OCI-M2 (cell line): ENCODE data around the gene OTOGL.
"Not testable (repeated sequence)": the region's sequence is repeated elsewhere in the genome, so short reads cannot be mapped to it uniquely, and the experiment has no call there.

Experiments used
- DNase-seq: peaks from one replicate; lab custom pipeline; 2025; ENCODE audit not compliant: unreplicated experiment; lab: John Stamatoyannopoulos, UW

The OTOGL gene

GRCh38 chr12:80268924-80269749 lies 169.8 kb downstream of the OTOGL start:
- no peak for DNase-seq

- no peak for DNase-seq
These were observed 170.6 kb downstream of the OTOGL start for GRCh38 chr12:80269803-80270552.

GRCh38 chr12:80271780-80272179 lies 172.4 kb downstream of the OTOGL start:
- DNase-seq, result no peak

DNA sequence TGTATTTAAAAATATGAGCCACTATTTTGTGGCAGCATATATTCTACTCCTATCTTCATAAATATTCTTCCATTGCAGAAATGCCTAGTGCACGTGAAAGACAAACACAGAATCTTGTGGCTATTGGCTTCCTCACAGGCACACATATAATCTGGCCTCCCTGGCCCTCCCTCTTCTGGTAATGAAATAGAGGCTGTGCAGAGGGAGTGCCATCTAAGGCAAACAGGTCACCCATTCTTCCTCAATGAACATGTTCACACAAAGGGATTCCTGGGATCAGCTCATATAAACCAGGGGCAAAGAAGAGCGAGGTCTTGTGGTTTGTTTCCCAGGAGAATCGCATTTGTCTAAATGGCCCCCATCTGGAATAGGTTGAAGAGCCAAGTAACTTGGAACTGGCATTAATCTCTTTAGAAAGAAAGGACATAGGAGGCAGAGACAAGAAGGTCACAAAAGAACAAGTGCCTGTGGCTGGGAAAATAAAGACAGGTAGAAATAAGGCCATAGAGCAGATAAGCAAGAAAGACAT lies 173.1 kb downstream of the OTOGL start:
- DNase-seq, result no peak

DNA sequence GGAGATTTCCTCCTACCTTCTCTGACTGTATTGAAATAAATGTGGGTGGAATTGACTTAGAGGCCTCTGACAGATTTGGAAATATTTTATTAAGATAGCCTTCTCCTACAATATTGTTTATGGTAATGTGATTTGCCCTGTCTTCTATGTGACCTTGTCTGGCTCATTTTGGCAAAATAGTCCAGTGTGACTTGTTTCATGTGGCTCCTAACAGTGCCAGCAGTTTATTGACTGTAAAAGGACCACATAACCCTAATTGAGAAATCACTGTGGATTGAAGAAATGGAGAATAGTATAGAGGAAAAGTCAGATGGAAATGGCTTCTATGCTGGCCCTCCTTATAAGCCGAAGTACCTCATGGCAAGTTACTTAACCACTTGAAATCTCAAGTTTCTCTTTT lies 173.8 kb downstream of the OTOGL start:
- DNase-seq, result no peak

GRCh38 chr12:80277732-80278131 lies 178.4 kb downstream of the OTOGL start:
- no peak for DNase-seq

DNA sequence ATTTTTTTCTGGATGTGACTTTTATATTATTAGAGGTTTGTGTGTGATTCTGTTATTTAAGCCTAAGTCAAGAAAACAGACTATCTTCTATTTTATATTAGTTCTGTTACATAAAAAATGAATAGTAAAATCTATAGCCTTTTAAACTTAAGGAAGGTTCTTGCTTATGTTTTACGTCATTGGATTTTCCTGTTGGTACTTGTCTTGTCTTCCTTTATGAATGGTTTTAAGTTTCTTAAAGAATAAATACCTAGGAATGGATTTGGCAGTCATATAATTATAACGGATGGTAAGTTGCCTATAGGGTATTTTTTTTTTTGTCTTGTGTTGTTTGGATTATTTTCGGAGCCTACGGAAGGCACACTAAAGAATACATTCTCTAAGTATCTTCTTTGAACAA lies 182.9 kb downstream of the OTOGL start:
- no peak for DNase-seq

DNA sequence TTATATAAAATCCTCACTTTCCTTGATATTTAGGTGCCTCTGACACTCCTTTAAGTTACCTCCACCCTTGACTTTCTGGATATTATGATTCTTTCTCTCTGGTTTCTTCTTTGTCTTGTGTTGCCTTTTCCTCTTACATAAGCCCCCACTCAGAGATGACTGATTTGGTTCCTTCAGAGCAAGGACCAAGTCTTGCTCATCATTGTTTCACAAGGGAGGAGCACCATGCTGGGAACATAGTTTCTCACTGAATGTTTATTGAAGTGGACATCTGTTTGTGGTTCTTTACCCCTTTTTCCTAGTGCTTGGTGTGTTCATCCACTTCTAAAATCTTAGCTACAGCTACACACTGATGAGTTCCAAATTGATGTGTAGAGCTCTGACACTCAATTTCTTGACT lies 183.4 kb downstream of the OTOGL start:
- no peak for DNase-seq

DNA sequence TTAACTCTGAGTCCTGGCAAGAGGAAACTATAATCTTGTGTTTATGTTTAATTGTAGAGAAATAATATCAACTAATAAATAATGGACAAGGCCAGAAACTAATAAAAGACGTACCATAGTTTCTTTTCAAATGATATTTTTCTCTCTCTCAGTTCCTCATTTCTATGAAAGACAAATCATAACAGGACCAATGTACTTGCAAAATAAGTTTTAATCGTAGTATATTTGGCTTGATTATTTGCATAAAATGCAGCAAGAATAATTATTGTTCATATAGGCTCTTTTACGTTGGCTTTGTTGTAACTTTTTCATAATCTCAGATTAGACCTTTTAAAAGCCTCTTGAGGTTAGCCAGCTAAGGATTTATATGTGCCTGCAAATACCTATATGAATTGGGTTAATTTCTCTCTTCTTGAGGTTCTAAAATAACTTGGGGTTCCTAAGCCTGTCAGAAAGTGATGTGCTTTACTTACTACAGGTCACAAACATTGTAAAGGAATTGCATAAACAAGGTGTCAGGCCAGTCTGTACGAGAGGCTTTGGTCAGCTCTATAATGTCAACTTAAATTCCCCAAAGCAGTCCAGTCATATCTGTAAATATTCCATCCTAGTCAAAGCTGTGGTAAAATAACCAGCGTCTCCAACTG lies 191.9 kb downstream of the OTOGL start:
- no peak for DNase-seq

- DNase-seq, result no peak
These were observed 194.0 kb downstream of the OTOGL start for GRCh38 chr12:80293347-80293746.

DNA sequence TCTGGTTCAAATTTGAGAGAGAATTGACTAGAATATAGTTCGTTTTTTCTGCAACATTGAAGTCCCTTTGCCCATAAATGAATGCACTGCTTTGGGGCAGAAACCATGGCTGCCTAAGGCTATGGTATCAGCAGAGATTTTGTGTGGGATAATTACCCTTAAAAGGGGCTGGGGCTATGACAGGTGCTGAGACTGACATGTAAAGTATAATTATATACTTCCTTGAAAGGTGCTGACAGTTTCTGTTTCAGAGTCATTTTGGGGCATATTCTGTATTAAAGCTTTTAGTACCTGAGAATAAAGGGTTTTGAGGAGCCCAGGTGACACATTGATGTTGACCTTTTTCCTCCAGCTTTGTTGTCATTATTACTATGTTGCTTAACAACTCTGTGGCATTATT lies 194.4 kb downstream of the OTOGL start:
- no peak for DNase-seq

GRCh38 chr12:80299219-80299618 lies 199.9 kb downstream of the OTOGL start:
- DNase-seq, result no peak

DNA sequence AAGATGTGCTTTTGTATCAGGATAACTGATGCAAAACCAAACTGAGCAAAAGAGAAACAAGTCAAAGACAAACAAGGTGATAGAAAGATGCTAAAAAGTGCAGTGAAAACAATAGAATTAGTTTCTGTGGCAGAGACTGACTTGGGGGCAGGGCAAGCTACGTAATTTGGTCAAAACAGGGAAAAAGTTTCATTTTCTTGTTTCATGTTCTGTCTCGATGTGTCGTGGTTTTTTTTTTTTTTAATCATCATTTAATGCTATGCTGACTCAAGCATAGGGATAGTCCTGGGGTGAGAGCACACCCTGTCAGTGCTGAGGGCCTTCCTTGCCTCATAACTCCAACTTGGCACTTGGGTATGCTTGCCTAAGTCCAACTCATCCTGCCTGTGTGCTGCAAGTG lies 200.6 kb downstream of the OTOGL start:
- no peak for DNase-seq

GRCh38 chr12:80307436-80307835 lies 208.1 kb downstream of the OTOGL start:
- DNase-seq, result not testable (repeated sequence)

- no peak for DNase-seq
These were observed 213.9 kb downstream of the OTOGL start for GRCh38 chr12:80313209-80313608.

DNA sequence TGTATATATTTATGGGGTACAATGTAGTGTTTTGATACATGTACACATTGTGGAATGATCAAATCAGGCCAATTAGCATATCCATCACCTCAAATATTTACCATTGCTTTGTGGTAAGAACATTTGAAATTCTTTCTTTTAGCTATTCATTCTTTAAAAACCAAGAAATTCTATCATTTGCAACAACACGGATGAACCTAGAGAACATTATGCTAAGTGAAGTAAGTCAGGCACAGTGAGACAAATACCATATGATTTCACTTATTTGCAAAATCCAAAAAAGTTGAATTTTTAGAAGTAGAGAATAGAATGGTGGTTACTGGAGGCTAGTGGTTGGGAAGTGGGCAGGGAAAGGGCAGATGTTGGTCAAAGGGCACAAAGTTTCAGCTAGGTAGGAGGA lies 215.4 kb downstream of the OTOGL start:
- DNase-seq, result no peak

DNA sequence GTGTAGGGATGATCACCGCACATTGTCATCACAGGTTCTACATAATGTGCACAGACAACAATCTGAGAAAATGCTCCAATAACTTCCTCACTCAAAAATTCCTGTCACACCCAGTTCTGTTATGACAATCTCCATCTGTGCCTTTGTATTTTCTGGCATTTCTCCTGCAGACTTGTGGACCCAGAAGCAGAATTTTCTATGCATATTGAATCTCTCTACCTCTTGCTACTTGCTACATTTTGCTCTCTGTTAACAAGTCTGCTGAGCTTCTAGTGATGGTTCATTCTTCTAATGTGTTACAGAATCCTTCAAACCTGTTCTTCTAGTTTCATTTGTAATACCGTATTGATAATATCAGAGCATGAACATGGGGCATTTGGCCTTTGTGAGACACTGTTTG lies 216.9 kb downstream of the OTOGL start:
- no peak for DNase-seq

DNA sequence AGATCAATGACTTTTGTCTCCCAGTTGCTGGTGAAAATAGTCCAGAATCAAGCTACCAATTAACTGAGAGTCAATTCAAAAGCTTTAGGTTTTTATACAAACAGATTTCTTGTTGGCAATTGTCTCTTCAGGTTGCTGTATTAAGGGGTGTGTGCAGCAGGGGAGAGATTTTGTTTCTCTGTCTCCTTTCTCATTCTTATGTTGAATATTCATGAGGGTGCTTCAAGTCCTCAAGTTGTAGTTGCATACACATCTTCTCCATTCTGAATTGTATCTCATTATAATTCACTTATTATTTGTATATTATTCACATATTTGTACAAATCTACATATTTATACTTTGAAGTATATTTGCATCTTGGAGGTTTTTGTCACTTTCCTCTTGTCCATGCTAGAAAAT lies 218.0 kb downstream of the OTOGL start:
- no peak for DNase-seq

GRCh38 chr12:80317899-80318298 lies 218.6 kb downstream of the OTOGL start:
- DNase-seq, result no peak

DNA sequence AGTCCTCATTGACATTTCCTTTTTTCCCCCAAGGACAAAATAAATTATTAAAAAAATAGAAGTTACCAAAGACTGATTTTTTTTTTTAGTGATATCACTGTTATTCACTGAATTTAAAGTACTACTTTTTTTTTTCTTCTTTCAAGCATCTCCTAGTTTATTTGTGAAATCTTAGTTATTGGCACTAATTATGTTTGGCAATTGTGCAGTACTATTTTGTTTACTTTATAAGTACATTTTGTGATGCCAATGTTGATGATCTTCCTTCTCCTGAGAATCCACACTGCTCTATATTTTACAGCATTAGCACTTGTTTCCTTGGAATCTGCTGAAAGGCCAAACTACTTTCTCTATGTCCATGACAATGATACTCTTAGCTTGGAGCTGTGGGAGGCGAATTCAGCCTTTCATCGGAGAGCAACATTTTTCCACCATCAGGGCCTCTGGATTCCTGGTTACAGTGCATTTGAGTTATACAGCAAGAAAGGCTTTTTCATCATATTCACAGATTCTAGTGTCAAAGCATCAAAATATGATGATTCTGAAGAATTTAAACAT lies 220.9 kb downstream of the OTOGL start:
- no peak for DNase-seq

DNA sequence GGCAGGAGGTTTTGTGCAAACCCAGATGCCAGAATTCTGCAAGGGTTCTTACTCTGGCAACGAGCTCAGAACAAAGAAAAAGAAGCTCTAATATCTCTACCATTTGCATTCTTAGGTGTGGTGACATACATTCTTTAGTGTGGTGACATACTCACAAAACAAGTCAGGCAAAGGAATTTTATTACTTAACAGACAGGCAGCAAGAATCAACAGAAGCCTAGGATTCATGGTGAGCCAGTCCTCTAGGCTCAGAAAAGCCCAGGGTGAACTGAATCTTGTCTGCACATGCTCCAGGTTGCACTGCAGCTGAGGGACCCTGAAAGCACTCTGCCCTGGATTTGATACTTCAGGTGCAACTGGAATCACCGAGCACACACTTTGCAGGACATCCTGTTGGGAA lies 222.3 kb downstream of the OTOGL start:
- DNase-seq, result no peak
